Type B pancreatic cell (in vitro differentiated cells): ENCODE results near the gene SAMD15. TPM values are rescaled to one million over a fixed set of nuclear protein-coding genes. Genes with fewer than 3 reads are reported as not detected.
"Not testable (repeated sequence)": the region's sequence is repeated elsewhere in the genome, so short reads cannot be mapped to it uniquely, and the experiment has no call there.

ENCODE experiments used
- DNase-seq: peaks from one replicate; pipeline ENCODE4 v3.0.0; 2021; ENCODE audit warnings: mixed read lengths; ENCODE audit not compliant: unreplicated experiment; ENCODE audit errors: extremely low spot score
- H3K27ac Mint-ChIP-seq: 2 replicates; pipeline ENCODE4 v1.8.0; 2021; ENCODE audit warnings: mild to moderate bottlenecking, mixed read lengths
- H3K27me3 Mint-ChIP-seq: 2 replicates; pipeline ENCODE4 v1.8.0; 2021; ENCODE audit warnings: mixed read lengths
- H3K36me3 Mint-ChIP-seq: 2 replicates; pipeline ENCODE4 v1.8.0; 2021; ENCODE audit warnings: mixed read lengths
- H3K4me1 Mint-ChIP-seq: one replicate; pipeline ENCODE4 v1.8.0; 2021; ENCODE audit warnings: mixed read lengths; ENCODE audit not compliant: unreplicated experiment
- H3K4me3 Mint-ChIP-seq: 2 replicates; pipeline ENCODE4 v1.8.0; 2021; ENCODE audit warnings: mild to moderate bottlenecking, mixed read lengths
- H3K9me3 Mint-ChIP-seq: 2 replicates; pipeline ENCODE4 v1.8.0; 2021; ENCODE audit warnings: mixed read lengths
- CTCF ChIP-seq: fragments of 200-600 bp; sonication (generic); conservative IDR thresholded peaks from 2 replicates; pipeline ENCODE4 v1.5.0; 2021; ENCODE audit warnings: antibody characterized with exemption, mild to moderate bottlenecking
- total RNA-seq: library from RNA; stranded (reverse); gene quantifications from 2 replicates; pipeline ENCODE4 v1.2.1, GENCODE V29; 2021; ENCODE audit warnings: low replicate concordance

SAMD15 gene
- total RNA-seq, 1 donor from 2014 or later = 9.7 TPM

DNA sequence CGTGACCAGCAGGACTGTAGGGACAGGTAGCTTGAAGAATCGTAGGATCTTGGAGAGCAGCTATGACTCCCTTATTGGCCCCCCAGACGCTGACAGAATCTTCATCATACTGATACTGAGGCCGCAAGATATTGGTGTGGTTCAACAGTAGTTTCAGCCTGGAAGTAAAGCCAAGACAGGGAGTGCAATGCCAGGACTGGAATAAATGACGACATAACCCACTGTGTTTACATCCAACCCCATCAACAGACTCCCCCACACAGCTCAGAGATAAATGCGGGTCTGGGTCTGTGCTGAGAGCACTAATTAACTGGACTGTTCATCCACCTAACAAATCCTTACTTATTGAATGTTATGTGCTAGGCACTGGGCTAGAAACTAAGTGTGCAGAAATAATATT is 29.5 kb downstream of the SAMD15 start:
- Mint-ChIP-seq H3K27me3 (no peaks in the 10 kb centered on the region), H3K4me3 (no peak overlapping the region), H3K4me1 (peaks cover 4% of the 10 kb centered on the region), H3K36me3 (no peaks in the 10 kb centered on the region), H3K9me3 (no peaks in the 10 kb centered on the region), H3K27ac (no peak overlapping the region)
- TF ChIP-seq CTCF = no peak
- no peak for DNase-seq

DNA sequence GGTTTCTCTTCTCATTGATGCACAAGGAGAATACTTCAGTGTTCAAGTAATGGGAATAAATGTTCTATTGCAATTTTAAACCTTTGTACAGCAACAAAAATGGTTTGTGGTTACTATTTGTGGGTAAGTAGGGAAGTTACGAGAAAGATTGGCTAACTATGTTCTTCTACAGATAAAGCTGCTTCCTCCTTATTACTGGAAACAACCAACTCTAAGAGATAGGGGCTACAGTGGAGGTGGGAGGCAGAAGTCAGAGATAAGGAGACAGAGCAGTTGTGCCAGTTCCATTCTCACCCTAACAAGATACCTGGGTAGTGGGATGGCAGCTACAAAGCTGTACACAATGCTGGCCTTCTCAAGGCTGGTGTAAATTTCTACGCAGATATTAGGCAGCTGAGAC is 30.0 kb downstream of the SAMD15 start:
- no peak for DNase-seq
- no peaks in the 10 kb centered on the region for H3K36me3 Mint-ChIP-seq
- no peak overlapping the region for H3K27ac Mint-ChIP-seq
- no peak overlapping the region for H3K4me3 Mint-ChIP-seq
- no peaks in the 10 kb centered on the region for H3K9me3 Mint-ChIP-seq
- no peak for TF ChIP-seq CTCF
- H3K4me1 Mint-ChIP-seq = peaks cover 4% of the 10 kb centered on the region
- no peaks in the 10 kb centered on the region for H3K27me3 Mint-ChIP-seq

- peak; percentile 26 for TF ChIP-seq CTCF
- H3K27ac Mint-ChIP-seq = no peak overlapping the region
- no peaks in the 10 kb centered on the region for H3K36me3 Mint-ChIP-seq
- H3K4me1 Mint-ChIP-seq = peaks cover 4% of the 10 kb centered on the region
- no peak for DNase-seq
- H3K9me3 Mint-ChIP-seq = no peaks in the 10 kb centered on the region
- no peak overlapping the region for H3K4me3 Mint-ChIP-seq
- no peaks in the 10 kb centered on the region for H3K27me3 Mint-ChIP-seq
These were observed 32.0 kb downstream of the SAMD15 start for GRCh38 chr14:77409131-77409533.

GRCh38 chr14:77415403-77416030 is 38.3 kb downstream of the SAMD15 start:
- H3K9me3 Mint-ChIP-seq = peaks cover 11% of the 10 kb centered on the region
- not testable (repeated sequence) for DNase-seq, H3K27me3 Mint-ChIP-seq, H3K36me3 Mint-ChIP-seq, H3K4me3 Mint-ChIP-seq, H3K27ac Mint-ChIP-seq, H3K4me1 Mint-ChIP-seq

GRCh38 chr14:77416098-77416497 is 38.9 kb downstream of the SAMD15 start:
- H3K9me3 Mint-ChIP-seq = peaks cover 11% of the 10 kb centered on the region
- not testable (repeated sequence) for H3K36me3 Mint-ChIP-seq, H3K27ac Mint-ChIP-seq, H3K4me3 Mint-ChIP-seq, H3K27me3 Mint-ChIP-seq, H3K4me1 Mint-ChIP-seq, DNase-seq

- Mint-ChIP-seq H3K9me3 (peaks cover 11% of the 10 kb centered on the region), H3K4me3 (no peak overlapping the region), H3K27ac (no peak overlapping the region), H3K4me1 (no peaks in the 10 kb centered on the region), H3K36me3 (peaks cover 12% of the 10 kb centered on the region), H3K27me3 (no peaks in the 10 kb centered on the region)
- DNase-seq = no peak
- no peak for TF ChIP-seq CTCF
These were observed 39.7 kb downstream of the SAMD15 start for GRCh38 chr14:77416836-77417235.

DNA sequence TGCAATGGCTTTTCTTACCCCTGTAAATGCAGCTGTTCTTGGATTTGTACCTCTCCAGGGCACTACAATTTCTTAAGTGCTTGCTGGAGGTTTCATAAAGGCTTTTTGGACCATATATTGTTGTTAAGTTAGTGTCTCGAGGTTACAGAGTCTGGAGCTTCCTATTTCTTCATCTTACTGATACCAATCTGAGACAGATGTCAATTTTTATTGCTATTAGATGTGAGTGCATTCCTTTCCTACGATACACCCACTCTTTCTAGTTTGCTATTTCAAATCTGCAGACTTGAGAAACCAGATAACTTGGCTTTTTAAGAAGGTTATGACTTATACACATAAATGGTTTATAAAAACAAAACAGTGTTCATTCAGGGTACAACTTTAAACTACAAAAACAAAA is 44.0 kb downstream of the SAMD15 start:
- Mint-ChIP-seq H3K4me1 (no peaks in the 10 kb centered on the region), H3K27ac (no peak overlapping the region), H3K9me3 (peaks cover 11% of the 10 kb centered on the region), H3K27me3 (no peaks in the 10 kb centered on the region), H3K36me3 (peaks cover 32% of the 10 kb centered on the region), H3K4me3 (no peak overlapping the region)
- DNase-seq = no peak
- no peak for TF ChIP-seq CTCF
